Central memory CD8-positive, alpha-beta T cell (primary cell): ENCODE data around the gene CDHR2.
A peak's percentile ranks its signal among the peaks of the same experiment; 100 is the strongest.

Experiments
- ATAC-seq: fragments of 150-1000 bp; cut with Tn5 transposase; replicated peaks from 2 replicates; pipeline ENCODE4 v1.10.0; 2022; ENCODE audit warnings: mild to moderate bottlenecking, moderate FRiP score, moderate number of reproducible peaks; ENCODE audit not compliant: poor library complexity, severe bottlenecking; ENCODE audit errors: extremely low read depth
- DNase-seq, 2 donors: peaks; one replicate each; pipeline ENCODE4 v3.0.0; 2021; ENCODE audit warnings: low spot score in 2 of 2
- H3K27ac Mint-ChIP-seq: one replicate; pipeline ENCODE4 v1.8.0; 2022; ENCODE audit warnings: low read depth, mild to moderate bottlenecking, moderate library complexity, mixed read lengths
- H3K27me3 Mint-ChIP-seq: one replicate; pipeline ENCODE4 v1.8.0; 2022; ENCODE audit warnings: mixed read lengths
- H3K36me3 Mint-ChIP-seq: one replicate; pipeline ENCODE4 v1.8.0; 2022; ENCODE audit warnings: mild to moderate bottlenecking, moderate library complexity, mixed read lengths; ENCODE audit not compliant: insufficient read depth
- H3K4me1 Mint-ChIP-seq: one replicate; pipeline ENCODE4 v1.8.0; 2022; ENCODE audit warnings: mixed read lengths
- H3K4me3 Mint-ChIP-seq: one replicate; pipeline ENCODE4 v1.8.0; 2022; ENCODE audit warnings: mild to moderate bottlenecking, moderate library complexity, mixed read lengths
- H3K9me3 Mint-ChIP-seq: one replicate; pipeline ENCODE4 v1.8.0; 2022; ENCODE audit warnings: mixed read lengths

The CDHR2 gene

DNA sequence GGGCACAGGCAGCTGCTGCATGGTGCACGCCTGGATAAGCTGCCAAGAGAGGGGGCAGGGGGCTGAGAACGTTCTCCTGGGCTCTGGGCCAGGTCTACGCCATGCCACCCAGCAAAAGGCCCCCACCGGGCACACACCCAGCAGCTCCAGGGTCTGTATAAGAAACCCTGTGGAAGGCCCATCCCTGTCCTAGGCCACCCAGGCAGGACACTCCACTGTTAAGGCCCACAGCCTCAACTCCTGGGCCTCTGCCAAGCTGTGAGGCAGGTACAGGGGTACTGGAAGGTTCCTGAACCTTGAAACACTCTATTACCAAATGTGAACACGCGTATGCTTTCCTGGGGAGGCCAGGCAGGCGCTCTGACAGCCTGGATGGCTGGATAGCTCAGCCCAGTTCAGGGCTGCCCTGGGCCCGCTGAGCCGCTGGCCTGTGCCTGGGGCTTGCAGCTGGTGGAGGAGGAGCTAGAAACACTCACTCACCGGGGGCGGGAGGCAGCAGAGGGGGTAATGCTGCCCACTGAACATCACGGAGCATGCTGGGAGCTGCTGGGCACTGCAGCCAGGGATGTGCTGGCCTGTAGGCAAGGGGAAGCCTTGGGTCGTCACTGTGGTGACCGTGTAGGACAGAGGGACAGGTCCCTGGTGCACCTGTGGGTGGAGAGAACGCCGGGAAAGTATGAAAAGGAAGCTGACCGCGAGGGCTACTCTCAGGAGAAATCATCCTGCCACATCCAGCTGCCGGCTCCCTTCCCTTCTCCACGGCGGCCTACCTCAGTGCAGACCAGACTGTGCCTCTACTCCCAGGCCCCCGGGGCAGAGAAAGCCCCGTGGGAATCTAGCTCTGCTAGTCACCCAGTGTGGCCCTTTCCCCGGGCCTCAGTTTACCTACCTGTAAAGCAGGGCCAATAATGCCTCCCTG, 17.9 kb upstream of the CDHR2 start:
- peak overlapping the region; percentile 95 for H3K27ac Mint-ChIP-seq
- H3K27me3 Mint-ChIP-seq, result no peaks in the 10 kb centered on the region

DNA sequence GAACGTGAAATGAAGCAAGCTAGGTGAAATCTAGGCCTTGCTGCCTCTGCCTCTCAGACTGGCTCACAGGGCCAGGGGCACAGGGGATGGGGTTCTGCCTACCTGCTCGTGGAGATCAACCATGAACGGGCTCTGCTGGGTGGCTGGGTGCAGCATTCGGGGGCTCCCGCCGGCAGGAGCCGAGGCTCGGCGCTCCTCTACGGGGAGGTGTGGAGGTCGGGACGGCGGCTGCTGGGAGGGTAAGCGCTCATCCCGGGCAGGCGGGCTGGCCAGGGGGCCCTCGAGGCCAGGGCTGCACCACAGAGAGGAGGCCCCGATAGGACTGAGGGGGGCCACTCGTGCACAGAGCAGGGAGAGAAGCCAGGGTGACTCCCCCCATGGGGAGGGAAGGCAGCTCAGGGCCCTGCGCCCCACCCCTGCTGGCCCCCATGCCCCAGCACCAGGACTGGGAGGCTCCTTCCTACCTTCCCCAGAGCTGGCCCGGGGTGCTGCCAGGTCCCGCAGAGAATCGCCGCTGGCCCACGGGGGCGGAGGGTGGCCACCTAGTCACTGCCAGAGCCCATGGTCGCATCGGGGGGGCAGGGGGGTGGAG, 17.1 kb upstream of the CDHR2 start:
- DNase-seq, result no peak
- Mint-ChIP-seq H3K27ac (peak overlapping the region; percentile 95), H3K27me3 (no peaks in the 10 kb centered on the region), H3K9me3 (no peaks in the 10 kb centered on the region), H3K4me1 (peaks cover 52% of the 10 kb centered on the region), H3K4me3 (peak overlapping the region; percentile 83), H3K36me3 (peaks cover 62% of the 10 kb centered on the region)
- ATAC-seq, result no peak

More for the DNA sequence above, 17.9 kb upstream of the CDHR2 start:
- H3K4me3 Mint-ChIP-seq, result peak overlapping the region; percentile 83
- H3K36me3 Mint-ChIP-seq, result peaks cover 60% of the 10 kb centered on the region
- H3K9me3 Mint-ChIP-seq, result no peaks in the 10 kb centered on the region
- peaks cover 52% of the 10 kb centered on the region for H3K4me1 Mint-ChIP-seq
- DNase-seq, result no peak
- ATAC-seq, result no peak

DNA sequence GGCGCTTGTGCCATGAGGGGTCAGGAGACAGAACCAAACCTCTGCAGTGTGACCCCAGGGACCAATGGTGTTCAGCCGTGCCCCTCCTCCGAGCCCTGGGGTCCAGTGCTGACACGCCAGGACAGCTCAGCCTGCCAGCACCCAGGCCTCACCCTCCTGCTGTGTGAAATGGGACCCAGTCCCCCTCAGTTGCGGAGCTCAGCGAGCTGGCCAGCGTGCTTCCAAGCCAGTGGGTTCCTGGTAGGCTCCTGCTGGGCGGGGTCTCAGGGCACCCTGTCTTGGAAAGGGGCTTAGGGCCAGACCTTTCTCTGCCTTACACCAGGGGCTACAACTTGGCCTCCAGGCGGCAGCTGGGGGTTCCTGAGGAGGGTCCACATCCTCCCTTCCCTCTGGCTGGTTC, 16.3 kb upstream of the CDHR2 start:
- H3K36me3 Mint-ChIP-seq, result peaks cover 65% of the 10 kb centered on the region
- no peaks in the 10 kb centered on the region for H3K27me3 Mint-ChIP-seq
- peak overlapping the region; percentile 92 for H3K4me3 Mint-ChIP-seq
- DNase-seq (no peak), ATAC-seq (no peak)
- H3K9me3 Mint-ChIP-seq, result no peaks in the 10 kb centered on the region
- peaks cover 54% of the 10 kb centered on the region for H3K4me1 Mint-ChIP-seq
- H3K27ac Mint-ChIP-seq, result peak overlapping the region; percentile 97

DNA sequence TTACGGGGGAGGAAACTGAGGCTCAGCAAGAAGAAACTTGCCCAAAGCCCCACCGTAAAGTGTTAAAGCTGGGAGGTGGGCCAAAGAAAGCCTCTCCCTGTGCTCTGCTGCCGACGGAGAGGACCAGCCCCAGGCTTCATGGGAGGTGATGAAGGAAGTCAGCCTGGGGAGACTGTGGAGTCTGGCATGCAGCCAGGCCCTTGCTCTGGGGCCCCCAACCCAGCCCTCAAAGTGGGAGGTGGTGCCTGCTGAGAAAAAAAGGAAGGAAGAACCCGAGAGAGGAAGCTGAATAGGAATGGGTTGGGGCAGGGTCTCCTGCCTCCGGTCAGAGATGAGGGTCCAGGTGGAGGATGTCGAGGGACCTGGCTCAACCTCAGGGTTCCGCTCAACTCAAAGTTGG, 15.8 kb upstream of the CDHR2 start:
- no peaks in the 10 kb centered on the region for H3K27me3 Mint-ChIP-seq
- peak overlapping the region; percentile 97 for H3K27ac Mint-ChIP-seq
- ATAC-seq (no peak), DNase-seq (no peak)
- H3K4me3 Mint-ChIP-seq, result peak overlapping the region; percentile 92
- no peaks in the 10 kb centered on the region for H3K9me3 Mint-ChIP-seq
- H3K4me1 Mint-ChIP-seq, result peaks cover 56% of the 10 kb centered on the region
- peaks cover 62% of the 10 kb centered on the region for H3K36me3 Mint-ChIP-seq

DNA sequence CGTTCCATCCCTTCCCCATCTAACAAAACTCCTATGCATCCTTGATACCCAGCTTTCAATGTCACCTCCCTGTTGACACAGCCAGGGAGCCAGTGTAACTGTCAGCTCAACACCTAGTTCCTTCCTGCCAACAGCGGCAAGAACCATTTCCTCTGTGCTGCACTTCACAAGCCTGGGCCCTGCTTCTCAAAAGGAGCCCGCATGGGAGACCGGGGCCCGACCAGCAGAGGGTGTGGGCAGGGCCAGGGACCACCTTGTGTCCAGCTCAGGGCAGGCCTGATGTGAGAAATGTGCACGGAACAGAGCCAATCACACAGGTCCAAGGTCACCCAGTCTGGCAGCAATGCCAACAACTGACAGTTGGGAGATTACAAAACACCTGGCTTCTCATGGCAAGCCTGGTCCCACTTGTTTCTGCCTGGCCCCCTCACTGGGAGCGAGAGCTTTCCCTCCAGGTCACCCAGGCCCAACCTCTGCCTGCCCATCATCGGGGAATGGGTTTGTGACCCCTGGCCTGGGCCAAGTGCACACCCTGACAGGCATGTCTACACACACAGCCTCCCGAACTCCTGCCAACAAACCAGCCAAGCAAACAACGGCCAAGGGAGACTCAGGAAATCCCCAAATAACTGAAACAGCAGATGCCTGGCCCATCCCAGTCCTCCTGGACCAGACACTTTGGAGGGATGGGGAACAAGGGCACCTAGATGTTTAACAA, 15.1 kb upstream of the CDHR2 start:
- ATAC-seq (no peak), DNase-seq (peak in 1 of 2 donors; percentile 51)
- H3K4me3 Mint-ChIP-seq, result peak overlapping the region; percentile 92
- H3K27me3 Mint-ChIP-seq, result no peaks in the 10 kb centered on the region
- peaks cover 60% of the 10 kb centered on the region for H3K36me3 Mint-ChIP-seq
- peaks cover 59% of the 10 kb centered on the region for H3K4me1 Mint-ChIP-seq
- peak overlapping the region; percentile 97 for H3K27ac Mint-ChIP-seq
- no peaks in the 10 kb centered on the region for H3K9me3 Mint-ChIP-seq

DNA sequence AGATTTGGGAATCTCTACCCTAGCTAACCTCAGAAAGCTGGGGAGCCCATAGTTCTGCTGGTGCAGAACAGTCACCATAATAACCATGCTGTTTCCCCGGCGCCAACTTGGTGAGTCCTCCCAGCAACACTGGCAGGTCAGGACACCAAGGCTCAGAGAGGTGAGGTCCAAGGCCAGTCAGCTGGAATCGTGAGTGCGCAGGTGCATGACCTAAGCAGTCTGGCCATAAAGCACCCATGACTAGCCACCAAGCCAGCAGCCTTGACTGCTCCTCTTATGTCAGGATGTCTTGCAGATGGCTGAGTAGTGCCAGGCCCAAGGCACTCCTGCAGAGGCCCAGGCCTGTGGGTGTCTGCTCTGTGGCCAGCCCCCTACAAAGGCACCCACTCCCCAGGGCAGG, 14.5 kb upstream of the CDHR2 start:
- DNase-seq (no peak), ATAC-seq (no peak)
- Mint-ChIP-seq H3K27ac (peak overlapping the region; percentile 97), H3K9me3 (no peaks in the 10 kb centered on the region), H3K27me3 (no peaks in the 10 kb centered on the region), H3K4me3 (peak overlapping the region; percentile 92), H3K36me3 (peaks cover 57% of the 10 kb centered on the region), H3K4me1 (peaks cover 61% of the 10 kb centered on the region)

DNA sequence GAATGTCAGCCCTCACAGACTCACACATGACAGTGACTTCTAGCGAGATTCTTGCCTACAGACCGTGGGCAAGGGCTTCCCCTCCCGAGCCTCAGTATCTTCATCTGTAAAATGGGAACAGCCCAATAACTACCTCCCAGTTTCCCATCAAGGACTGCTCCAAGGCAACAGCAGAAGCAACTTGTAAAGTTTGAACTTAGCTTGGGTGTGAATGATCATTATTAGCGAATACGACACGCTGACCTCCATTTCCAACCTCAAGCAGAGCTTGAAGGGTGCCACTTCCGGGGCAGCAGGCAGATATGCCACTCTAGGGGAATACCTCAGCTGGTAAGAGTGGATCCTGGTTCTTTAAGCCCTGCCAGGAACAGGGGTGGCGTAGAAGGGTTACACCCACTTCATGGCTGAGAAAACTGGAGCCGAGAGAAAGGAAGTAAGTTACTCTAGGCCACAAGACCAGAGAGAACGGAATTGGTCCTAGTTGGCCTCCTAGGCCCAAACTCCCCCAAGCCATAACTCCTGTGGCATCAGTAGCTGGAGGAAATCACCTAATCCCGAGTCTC, 14.0 kb upstream of the CDHR2 start:
- DNase-seq (no peak), ATAC-seq (no peak)
- Mint-ChIP-seq H3K4me3 (peak overlapping the region; percentile 92), H3K4me1 (peaks cover 61% of the 10 kb centered on the region), H3K27me3 (no peaks in the 10 kb centered on the region), H3K9me3 (no peaks in the 10 kb centered on the region), H3K27ac (peak overlapping the region; percentile 97), H3K36me3 (peaks cover 52% of the 10 kb centered on the region)

DNA sequence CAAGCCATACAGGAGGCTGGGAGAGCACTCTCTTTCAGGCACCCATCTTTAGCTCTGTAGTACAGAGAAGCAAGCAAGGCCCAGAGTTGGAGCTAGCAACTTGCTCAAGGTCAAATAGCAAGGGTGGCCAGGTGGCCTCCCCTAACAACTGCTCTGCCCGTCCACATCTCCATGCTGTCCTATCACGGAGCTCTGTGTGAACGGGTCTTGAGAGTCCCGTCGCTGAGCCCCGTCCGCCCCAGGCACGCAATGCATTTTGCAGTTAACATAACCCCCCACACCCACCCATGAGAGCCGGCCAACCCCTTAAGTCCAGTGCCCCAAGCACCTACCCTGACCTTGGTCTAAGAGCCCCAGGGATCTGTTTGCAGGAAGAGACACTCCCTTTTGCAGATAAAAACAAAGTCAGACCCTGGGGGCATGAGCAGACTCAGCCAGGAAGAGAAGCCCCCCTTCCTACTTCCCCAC, 13.4 kb upstream of the CDHR2 start:
- DNase-seq (no peak), ATAC-seq (no peak)
- H3K4me3 Mint-ChIP-seq, result peak overlapping the region; percentile 92
- H3K27me3 Mint-ChIP-seq, result no peaks in the 10 kb centered on the region
- H3K9me3 Mint-ChIP-seq, result no peaks in the 10 kb centered on the region
- H3K27ac Mint-ChIP-seq, result peak overlapping the region; percentile 97
- peaks cover 66% of the 10 kb centered on the region for H3K4me1 Mint-ChIP-seq
- peaks cover 51% of the 10 kb centered on the region for H3K36me3 Mint-ChIP-seq

DNA sequence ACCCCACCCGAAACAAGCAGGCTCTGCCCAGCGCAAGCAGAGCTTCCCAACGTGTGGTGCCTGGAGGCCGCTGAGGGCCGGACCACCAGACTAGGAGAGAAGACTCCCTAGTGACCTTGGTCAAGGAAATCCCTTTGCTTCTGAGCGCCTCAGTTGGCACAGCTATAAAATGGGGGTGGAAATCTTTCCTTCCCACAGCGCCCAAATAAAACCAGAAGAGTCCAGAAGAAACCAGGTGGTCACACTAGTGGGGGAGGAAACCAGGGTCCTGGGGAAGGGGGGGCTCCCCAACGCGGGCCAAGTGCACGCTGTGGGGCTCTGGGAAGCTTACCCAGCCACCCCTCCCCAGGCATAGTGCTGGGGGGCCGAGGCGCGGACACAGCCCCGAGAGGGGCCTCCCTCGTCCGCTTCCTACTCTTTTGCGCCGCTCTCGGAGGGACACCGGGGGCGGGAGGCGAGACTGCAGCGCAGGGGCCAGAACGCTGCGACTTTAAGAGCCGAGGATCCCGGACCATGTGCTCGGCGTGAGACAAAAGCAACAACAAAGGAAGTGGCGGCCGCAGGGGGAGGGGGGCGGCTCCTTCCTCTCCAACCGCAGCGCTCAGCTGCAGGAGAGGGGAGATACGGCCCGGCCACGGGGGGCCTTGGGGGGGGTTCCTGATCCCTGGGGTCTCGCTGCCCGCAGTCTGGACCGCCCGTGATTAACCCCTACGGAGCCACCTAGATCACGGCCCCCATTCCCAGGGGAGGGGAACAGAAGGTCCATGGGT, 12.8 kb upstream of the CDHR2 start:
- peak; percentile 35 for ATAC-seq
- Mint-ChIP-seq H3K4me3 (peak overlapping the region; percentile 92), H3K9me3 (no peaks in the 10 kb centered on the region), H3K4me1 (peaks cover 68% of the 10 kb centered on the region), H3K36me3 (peaks cover 45% of the 10 kb centered on the region), H3K27ac (peak overlapping the region; percentile 97), H3K27me3 (no peaks in the 10 kb centered on the region)
- DNase-seq, result peak; percentile 70 to 79

DNA sequence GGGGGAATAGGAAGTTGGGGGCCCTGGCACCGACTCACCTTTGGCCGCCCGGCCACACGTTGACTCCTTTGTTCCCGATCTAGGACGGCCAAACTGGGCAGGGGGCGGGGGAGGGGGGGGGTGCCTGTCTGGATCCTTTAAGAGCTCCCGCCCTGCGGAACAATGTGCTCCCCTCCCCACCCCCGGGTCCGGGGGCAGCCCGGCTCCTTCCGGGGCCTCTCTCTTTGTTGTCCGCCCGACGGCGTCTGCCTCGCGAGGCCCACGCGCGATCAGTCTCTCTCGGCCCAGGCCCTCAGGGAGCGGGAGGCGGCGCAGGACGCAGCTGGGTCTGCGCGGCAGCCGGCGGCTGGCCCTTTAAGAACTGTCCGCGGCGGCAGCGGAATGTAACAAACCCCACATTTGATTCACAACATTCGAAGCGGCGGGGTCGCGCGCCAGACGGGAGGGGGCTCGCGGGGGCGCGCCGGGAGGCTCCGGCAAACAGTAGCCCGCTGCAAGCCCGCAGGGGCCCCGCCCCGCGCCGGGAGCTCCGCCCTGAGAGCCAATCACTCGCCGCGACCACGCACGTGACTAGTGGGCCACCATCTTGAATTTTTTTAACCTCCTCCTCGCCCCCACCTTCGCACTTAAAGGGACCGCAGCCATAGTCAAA, 12.1 kb upstream of the CDHR2 start, which contains the start of gene RNF44:
Gene RNF44, minus strand, starts transcription at position 501 of the 652 bp plus-strand sequence. CDS start 4,930 bp downstream, outside the sequence.
- Mint-ChIP-seq H3K27me3 (no peaks in the 10 kb centered on the region), H3K4me3 (peak within 1 kb of the TSS; percentile 92), H3K9me3 (no peaks in the 10 kb centered on the region), H3K27ac (peak within 1 kb of the TSS; percentile 97), H3K36me3 (peaks cover 43% of the 10 kb centered on the region), H3K4me1 (peaks cover 74% of the 10 kb centered on the region)
- DNase-seq, result peak; percentile 97 to 99
- ATAC-seq, result peak; percentile 63

DNA sequence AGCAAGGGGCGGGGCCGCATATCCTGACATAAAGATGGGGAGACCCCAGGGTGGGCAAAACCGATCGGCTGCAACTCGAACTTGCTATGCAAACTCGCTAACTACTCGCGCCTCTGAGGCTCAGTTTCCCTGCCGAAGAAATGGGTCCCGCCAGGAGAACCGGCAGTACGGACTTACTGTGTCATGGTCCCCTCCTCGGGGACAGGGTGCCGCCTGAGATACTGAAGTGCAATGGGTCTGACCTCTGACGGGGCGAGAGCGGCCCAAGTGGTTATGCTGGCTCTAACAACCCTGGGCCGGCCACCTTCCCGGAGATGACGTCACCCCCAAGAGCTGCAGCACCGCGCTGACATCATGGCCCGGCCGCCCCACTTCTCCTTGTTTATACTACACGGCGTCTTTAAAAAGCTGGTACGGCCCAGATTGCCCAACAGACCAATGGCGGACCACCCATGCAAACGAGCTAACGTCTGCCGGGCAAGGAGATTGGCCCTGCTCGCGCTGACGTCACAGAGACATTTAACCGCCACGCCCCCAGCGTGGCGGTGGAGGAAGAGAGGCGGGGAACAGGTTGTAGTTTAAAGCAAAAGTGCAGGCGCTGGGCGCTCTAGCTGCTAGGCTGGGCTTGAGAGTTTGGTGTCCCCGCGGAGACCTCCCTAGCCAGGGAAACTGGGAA, 11.4 kb upstream of the CDHR2 start:
- peak; percentile 91 to 97 for DNase-seq
- no peaks in the 10 kb centered on the region for H3K27me3 Mint-ChIP-seq

More for the DNA sequence above, 11.4 kb upstream of the CDHR2 start:
- H3K9me3 Mint-ChIP-seq, result no peaks in the 10 kb centered on the region
- peak overlapping the region; percentile 97 for H3K27ac Mint-ChIP-seq
- peaks cover 46% of the 10 kb centered on the region for H3K36me3 Mint-ChIP-seq
- ATAC-seq, result peak; percentile 76
- H3K4me1 Mint-ChIP-seq, result peaks cover 81% of the 10 kb centered on the region
- peak overlapping the region; percentile 92 for H3K4me3 Mint-ChIP-seq
